COLO668 (cell line): ENCODE results near the gene ATP9B.
"Not testable (repeated sequence)": the region's sequence is repeated elsewhere in the genome, so short reads cannot be mapped to it uniquely, and the experiment has no call there.

Experiments
- DNase-seq: peaks from one replicate; lab custom pipeline; 2025; ENCODE audit not compliant: unreplicated experiment; lab: John Stamatoyannopoulos, UW

Gene ATP9B

GRCh38 chr18:79234438-79234837 lies 165.2 kb downstream of the ATP9B start:
- DNase-seq, result no peak

GRCh38 chr18:79239631-79240030 lies 170.4 kb downstream of the ATP9B start:
- peak; percentile 67 for DNase-seq

DNA sequence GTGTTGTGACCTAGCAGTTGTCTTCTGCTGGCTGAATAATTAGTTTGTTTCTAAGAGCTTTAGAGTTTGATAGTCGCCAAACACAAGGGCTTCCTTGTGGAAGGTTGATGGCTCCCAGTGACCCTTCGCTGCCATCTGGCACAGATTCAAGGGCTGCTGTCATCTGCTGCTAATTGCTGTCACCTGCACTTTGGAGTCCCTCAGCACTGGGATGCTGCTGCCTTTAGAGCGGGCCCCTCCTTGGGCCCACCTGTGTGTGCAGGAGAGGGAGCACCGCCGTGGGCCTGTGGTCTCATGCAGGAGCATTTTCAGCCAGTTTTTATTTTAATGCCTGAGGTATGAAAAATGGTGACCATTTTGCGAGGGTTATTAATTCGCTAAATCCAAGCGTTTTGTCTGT lies 172.6 kb downstream of the ATP9B start:
- DNase-seq, result peak; percentile 71

DNA sequence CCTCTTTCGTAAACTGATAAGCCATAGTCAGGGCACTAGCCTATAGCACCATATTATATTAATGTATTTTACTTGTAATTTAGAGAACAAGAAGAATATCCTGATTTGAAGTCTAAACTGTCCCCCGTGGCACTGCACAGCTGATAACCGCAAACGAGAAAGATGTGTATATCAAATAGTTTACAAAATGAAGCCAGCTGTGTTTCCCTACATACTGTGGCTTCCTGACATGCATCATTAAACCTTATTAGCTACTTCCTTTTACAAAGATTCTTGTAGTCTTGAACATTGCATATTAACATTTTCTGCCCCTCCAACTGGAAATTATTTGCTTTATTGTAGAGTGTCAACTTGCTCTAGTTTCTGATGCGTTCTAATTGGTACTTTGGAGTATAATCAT lies 173.1 kb downstream of the ATP9B start:
- DNase-seq, result no peak

DNA sequence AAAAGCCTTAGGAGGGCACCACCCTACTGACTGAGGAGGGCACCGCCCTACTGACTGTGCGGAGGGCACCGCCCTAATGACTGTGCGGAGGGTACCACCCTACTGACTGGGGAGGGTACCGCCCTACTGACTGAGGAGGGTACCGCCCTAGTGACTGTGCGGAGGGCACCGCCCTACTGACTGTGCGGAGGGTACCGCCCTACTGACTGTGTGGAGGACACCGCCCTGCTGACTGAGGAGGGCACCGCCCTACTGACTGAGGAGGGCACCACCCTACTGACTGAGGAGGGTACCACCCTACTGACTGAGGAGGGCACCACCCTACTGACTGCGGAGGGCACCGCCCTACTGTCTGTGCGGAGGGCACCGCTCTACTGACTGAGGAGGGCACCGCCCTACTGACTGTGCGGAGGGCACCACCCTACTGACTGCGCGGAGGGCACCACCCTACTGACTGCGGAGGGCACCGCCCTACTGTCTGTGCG lies 176.4 kb downstream of the ATP9B start:
- DNase-seq, result no peak

DNA sequence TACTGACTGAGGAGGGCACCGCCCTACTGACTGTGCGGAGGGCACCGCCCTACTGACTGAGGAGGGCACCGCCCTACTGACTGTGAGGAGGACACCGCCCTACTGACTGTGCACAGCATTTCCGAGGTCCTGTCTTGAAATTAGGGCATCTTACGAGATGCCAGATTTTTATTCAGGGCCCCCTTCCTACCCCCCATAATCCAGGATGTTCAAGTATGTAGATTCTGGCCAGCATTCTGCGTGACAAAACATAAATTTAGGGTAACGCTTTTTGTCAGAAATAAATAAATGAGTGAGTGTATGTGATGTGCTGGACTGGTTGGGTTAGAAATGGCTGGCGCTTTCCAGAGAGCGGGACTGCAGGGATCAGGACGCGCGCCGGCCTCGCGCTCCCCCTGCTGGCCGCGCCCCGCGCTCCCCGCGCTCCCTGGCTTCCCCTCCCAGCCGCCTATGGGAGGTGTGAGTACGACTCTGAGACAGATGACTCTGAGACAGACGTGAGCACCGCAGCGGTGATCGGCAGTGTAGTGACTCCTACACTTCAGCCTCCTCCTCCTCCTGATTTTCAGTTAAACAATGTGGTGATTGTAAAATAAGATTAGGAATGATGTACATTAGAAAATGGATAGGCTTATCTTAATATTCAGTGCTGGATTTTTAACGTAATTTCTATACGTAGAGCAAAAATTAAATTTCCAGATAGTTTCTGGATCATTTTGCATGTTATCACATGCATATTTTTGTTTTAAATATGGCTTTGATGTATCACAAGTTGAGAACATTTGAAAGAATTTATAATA lies 177.3 kb downstream of the ATP9B start:
- DNase-seq, result peak; percentile 70

- no peak for DNase-seq
Observed at GRCh38 chr18:79248495-79249060, 179.4 kb downstream of the ATP9B start.

DNA sequence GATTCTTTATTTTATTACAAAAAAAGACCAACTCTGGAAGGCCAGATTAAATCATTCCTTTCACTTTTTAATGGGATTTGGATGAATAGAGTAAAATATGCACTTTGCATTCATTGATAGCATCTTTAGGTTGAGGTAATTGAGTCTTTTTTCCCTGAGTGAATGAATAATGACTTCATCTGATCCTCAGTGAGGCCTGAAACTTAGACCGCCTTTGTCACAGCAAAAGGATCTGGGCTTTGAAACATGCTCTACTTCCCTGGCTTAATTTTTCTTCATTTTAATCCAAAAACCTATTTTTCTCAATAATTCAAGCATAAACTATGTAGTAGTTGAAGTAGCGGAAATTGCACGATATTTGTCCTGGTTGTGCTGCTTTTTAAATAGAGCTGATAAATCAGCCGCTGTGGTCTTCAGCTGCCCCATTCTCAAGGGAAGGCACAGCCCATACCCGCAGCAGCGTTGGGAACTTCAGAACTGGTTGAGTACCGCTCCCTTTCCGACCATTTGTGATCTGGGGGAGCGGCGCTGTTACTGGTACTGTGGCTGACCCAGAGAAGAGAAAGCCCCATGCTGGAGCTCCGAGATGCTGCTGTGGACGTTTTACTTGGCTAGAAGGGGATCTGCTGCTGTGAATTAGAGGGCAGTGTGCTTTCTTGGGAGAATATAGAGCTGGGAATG lies 181.2 kb downstream of the ATP9B start:
- no peak for DNase-seq

GRCh38 chr18:79251021-79251420 lies 181.8 kb downstream of the ATP9B start:
- no peak for DNase-seq

DNA sequence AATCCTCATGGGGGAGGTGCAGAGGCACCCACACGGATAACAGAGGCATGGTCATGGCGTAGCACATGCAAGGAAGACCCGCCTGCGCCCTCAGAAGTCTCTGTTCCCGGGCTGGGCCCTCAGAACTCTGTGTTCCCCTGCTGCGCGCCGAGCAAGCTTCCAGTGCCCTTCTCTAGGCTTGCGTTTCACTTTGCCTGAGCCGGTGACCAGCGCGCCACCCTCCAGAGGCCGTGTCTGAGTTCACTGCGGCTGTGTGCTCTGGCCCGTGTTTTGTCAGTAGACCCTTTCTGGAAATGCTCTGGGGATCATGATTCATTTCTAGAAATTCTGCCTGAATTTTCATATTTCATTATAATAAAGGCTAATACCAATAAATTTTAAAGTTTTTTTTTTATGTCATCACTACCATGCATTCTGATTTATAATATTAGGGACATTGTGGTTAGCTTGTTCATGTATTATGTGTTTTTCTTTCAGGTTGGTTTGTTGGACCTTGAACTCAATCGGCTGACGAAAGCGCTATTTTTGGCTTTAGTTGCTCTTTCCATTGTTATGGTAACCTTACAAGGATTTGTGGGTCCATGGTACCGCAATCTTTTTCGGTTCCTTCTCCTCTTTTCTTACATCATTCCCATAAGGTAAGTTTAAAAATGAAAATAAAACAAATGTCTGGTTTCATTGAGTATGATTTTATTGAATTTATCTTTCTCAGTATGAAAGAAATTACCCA lies 183.9 kb downstream of the ATP9B start:
- no peak for DNase-seq

DNA sequence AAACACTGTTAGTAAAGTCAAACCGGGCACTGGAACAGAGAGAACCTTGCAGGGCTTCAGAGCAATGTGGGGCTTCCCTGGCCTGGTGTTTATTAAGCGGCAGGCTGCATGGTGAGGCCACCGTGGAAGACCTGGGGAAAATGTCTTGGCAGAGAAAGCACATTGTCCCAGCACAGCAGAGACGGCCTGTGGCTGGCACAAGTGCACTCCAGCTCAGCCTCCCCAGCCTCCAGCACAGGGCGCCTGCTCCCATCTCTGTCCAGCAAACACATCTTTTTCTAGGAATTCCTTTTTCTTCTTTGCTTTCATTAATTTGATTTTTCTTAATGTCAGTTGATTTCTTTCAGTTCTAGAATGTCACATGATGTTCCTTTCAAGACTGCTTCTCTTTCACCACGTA lies 188.3 kb downstream of the ATP9B start:
- DNase-seq, result no peak

DNA sequence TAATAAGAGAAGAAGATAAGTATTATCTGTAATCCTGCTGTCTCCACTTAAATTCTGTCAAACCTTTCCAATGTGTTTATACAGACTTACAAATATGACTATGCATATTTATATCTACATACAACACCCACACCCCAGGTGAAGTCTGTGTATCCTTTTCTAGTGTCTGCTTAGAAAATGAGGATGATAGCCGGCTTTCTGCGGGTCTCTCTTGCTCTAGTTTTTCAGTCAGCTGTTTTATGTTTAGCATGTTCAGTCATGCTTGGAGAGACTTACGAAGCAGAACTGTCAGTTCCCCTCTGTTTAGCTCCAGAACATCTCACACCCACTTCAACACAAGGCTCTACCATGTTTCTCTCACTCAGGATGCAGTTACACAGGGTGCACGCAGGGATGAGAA lies 189.3 kb downstream of the ATP9B start:
- DNase-seq, result no peak

DNA sequence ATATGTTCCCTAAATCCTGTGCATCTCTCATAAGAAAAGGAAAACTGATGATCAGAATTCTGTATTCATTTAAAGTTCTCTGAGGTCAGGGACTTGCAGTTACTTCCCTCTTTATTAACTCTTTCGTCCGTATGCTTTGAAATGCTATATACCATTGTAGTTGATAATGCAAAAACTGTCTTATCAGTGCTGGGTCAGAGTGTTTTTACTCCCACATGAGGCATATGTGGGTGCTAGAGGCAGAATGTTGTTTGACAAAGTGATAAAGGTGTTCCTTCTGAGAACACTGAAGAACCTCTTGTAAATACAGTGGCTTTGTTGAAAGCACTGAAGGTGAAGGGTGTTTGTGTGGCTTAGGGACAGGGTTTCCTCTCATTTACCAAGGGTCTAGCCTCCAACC lies 190.0 kb downstream of the ATP9B start:
- no peak for DNase-seq

- no peak for DNase-seq
Observed at GRCh38 chr18:79260023-79260422, 190.8 kb downstream of the ATP9B start.

GRCh38 chr18:79260510-79260909 lies 191.3 kb downstream of the ATP9B start:
- no peak for DNase-seq

DNA sequence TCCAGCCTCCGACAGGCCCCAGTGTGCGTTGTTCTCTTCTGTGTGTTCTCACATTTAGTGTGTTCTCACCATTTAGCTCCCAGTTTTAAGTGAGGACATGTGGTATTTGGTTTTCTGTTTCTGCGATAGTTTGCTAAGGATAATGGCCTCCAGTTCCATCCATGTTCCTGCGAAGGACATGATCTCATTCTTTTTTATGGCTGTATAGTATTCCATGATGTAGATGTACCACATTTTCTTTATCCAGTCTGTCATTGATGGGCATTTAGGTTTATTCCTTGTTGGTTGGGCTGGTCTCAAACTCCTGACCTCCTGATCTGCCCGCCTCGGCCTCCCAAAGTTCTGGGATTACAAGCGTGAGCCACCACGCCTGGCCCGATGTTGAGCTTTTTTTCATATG lies 195.9 kb downstream of the ATP9B start:
- not testable (repeated sequence) for DNase-seq

DNA sequence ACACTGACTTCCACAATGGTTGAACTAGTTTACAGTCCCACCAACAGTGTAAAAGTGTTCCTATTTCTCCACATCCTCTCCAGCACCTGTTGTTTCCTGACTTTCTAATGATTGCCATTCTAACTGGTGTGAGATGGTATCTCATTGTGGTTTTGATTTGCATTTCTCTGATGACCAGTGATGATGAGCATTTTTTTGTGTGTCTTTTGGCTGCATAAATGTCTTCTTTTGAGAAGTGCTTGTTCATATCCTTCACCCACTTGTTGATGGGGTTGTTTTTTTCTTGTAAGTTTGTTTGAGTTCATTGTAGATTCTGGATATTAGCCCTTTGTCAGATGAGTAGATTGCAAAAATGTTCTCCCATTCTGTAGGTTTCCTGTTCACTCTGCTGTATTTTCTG lies 202.6 kb downstream of the ATP9B start:
- not testable (repeated sequence) for DNase-seq

DNA sequence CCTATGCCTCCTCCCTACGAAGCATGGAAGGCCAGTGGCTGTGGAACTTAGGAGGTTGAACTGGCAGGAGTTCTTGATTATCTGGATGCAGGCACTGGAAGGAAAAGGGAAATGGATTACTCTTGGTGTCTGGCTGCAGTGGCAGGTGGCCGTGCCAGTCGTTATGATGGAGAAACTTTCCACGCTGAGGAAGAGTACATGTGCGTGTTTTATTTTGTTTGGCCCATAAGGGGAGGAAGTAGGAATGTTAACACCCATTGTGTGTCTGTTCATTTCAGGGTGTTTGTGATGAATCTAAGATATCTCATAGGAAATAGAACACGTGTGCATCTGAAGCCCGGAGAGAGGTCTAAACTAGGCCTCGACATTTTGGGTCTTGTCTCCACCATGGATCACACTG lies 203.7 kb downstream of the ATP9B start:
- no peak for DNase-seq

DNA sequence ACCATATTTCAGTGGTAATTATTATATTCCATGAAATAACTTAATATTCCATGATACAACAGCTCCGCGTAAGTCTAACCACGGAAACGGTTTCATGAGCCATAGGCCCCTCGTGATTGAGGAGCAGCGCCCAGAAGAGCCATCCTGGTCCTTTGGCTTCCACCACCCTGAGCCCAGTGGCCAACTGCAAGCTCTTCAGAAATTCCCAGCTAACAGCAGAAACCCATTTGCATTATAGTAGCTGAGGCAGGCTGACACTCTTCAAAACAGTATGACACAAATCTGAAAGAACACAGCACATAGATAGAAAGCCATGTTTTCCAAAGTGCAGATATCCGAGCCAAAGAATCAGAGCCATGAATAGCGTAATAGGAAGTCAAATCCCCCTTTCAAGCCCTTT lies 205.6 kb downstream of the ATP9B start:
- DNase-seq, result no peak

GRCh38 chr18:79275461-79275860 lies 206.3 kb downstream of the ATP9B start:
- no peak for DNase-seq

- no peak for DNase-seq
Observed at GRCh38 chr18:79275992-79276391, 206.8 kb downstream of the ATP9B start.
